SHP77 treated with DMSO at 0.1 percent for 48 hours (cell line): Measurements from ENCODE around the gene FAM168B.
"Not testable (repeated sequence)": the region's sequence is repeated elsewhere in the genome, so short reads cannot be mapped to it uniquely, and the experiment has no call there.

ENCODE experiments used
- DNase-seq: peaks from one replicate; lab custom pipeline; 2025; lab: John Stamatoyannopoulos, UW

The FAM168B gene

DNA sequence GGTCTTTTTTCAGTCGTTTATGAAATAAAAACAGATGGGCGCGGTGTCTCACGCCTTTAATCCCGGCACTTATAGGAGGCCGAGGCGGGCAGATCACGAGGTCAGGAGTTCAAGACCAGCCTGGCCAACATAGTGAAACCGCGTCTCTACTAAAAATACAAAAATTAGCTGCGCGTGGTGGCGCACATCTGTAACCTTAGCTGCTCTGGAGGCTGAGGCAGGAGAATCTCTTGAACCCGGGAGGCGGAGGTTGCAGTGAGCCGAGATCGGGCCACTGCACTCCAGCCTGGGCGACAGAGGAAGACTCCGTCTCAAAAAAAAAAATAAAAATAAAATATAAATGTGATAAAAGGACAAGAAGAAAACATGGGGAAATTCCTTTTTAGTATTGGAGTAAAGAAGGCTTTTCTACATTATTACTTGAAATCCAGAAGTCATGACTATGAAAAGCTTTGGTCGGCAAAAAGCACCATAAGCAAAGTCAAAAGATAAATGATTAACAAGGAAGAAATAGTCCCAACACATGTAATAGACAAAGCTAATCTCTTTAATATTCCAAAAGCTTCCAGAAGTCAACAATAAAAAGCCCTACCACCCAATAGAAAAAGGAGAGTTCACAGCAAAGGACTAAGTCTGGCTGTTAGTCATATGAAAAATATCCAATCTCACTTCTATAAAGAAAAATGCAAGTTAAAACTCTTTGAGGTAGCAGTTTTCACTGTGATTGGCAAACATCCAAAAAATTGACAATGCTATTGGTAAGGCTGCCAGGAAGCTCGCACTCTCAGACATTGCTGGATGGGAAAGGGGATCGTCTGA lies 1.4 kb upstream of the FAM168B start:
- DNase-seq, result no peak

GRCh38 chr2:131093696-131094462 lies 619 bp upstream of the FAM168B start:
- peak; percentile 44 for DNase-seq

DNA sequence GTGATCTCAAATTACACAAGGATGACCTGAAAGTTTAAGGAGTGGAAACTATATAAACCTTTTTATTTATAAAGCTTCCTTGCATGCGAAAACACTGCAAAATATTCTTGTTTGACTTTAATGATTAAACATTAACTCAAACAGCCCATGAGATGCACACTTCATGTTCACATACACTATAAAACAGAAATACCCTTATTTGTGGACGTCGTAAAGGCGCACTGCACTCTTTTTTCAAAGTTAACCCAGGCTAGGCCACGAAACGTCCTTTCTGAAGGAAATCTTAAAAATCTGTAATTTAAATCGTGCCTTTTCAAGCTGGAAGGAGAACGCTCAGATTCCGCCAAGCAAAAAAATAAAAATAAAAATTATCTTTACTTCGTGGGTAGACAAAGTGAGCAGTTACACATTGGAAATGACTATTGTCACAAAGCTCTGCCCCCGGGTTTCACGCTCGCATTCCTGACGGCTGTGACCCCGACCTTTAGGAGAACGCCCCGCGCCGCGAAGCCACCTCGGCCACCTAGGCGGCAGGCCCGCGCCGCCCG lies 728 bp downstream of the FAM168B start:
- no peak for DNase-seq

DNA sequence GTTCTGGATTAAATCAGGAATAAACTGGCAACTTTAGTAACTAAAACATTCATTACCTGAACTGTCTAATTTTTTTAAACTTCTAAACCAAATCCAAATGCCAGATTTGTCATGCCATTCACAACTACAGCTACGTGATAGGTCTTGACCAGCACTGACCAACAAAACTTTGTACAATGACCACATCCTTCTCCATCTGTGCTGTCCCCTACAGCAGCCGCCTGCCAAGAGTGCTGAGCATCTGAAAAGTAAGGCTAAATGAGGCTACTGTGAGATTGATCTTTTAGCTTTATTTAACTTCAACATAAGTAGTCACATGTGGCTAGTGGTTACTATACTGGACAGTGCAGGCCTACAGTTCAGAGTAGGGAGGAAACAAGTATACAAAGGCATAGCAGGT lies 7.6 kb downstream of the FAM168B start:
- no peak for DNase-seq

- DNase-seq, result no peak
Observed at GRCh38 chr2:131081190-131081589, 12.1 kb downstream of the FAM168B start.

DNA sequence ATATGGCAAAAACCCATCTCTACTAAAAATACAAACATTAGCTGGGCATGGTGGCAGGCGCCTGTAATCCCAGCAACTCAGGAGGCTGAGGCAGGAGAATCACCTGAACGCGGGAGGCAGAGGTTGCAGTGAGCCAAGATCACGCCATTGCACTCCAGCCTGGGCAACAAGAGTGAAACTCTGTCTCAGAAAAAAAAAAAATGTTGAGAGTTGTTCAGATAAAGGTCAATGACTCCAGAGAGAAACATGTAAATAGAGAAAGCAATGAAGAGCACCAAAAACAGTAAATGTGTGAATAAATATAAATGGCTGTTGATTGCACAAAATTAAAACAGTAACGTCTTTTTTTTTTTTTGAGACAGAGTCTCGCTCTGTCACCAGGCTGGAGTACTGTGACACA lies 13.3 kb downstream of the FAM168B start:
- DNase-seq, result not testable (repeated sequence)

GRCh38 chr2:131077966-131078365 lies 15.3 kb downstream of the FAM168B start:
- DNase-seq, result no peak

GRCh38 chr2:131077182-131077846 lies 15.9 kb downstream of the FAM168B start:
- DNase-seq, result no peak

DNA sequence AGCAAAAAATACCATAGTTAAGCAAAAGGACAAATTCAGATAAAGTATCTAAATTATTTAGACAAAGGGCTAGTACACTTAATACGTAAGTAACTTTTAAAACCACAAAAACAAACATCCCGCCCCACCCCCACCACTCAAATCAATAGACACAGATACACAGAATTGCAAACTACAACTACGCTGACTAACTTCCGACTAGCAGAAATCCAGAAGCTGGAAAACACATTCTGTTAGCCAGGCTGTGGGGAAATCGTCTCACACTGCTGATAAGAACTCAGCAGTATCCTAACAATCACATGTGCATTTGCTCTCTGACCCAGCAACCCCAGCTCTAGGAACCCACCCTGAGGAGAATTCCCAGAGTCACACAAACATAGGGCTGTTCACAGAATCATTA lies 16.6 kb downstream of the FAM168B start:
- DNase-seq, result no peak

DNA sequence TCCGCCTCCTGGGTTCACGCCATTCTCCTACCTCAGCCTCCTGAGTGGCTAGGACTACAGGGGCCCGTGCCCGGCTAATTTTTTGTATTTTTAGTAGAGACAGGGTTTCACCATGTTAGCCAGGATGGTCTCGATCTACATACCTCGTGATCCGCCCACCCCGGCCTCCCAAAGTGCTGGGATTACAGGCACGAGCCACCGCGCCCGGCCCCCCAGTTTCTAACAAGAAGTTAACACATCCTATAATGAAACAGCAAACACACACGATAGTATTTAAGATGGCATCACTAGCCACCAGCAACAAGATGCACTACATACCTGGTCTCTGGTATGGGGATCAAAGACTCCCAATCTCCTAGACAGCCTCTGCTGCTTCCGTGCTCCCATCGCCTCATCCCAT lies 17.7 kb downstream of the FAM168B start:
- DNase-seq, result not testable (repeated sequence)

DNA sequence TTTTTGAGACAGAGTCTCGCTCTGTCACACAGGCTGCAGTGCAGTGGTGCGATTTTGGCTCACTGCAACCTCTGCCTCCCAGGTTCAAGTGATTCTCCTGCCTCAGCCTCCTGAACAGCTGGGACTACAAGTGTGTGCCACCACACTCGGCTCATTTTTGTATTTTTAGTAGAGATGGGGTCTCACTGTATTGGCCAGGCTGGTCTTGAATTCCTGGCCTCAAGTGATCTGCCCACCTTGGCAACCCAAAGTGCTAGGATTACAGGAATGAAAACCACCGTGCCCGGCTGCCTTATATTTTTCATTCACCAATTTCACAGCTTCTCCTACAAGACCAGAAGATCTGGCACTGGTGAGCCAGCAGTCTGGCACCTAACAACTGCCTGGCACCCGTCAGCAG lies 25.1 kb downstream of the FAM168B start:
- DNase-seq, result not testable (repeated sequence)

DNA sequence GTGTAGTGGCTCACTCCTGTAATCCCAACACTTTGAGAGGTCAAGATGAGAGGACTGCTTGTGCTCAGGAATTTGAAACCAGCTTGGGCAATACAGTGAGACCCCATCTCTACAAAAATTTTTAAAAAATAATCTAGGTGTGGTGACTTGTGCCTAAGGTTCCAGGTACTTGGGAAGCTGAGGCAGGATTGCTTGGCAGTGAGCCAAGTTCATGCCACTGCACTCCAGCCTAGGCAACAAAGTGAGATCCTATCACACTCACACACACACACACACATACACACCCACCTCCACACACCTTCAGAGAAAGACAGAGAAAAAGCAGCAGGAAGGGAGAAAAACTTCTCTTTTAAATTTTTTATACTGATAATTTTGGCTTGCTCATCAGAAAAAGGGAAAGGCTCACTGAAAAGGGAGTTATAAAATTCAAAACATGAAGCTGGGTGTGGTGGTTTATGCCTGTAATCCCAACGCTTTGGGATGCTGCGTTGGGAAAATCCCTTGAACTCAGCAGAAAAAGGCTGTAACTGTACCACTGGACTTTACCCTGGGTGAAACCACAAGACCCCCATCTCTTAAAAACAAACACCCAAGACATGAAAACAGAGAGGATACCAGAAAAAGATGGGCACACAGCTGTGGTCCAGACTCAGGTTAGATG lies 25.7 kb downstream of the FAM168B start:
- no peak for DNase-seq

- DNase-seq, result no peak
Observed at GRCh38 chr2:131064589-131065512, 28.4 kb downstream of the FAM168B start.

DNA sequence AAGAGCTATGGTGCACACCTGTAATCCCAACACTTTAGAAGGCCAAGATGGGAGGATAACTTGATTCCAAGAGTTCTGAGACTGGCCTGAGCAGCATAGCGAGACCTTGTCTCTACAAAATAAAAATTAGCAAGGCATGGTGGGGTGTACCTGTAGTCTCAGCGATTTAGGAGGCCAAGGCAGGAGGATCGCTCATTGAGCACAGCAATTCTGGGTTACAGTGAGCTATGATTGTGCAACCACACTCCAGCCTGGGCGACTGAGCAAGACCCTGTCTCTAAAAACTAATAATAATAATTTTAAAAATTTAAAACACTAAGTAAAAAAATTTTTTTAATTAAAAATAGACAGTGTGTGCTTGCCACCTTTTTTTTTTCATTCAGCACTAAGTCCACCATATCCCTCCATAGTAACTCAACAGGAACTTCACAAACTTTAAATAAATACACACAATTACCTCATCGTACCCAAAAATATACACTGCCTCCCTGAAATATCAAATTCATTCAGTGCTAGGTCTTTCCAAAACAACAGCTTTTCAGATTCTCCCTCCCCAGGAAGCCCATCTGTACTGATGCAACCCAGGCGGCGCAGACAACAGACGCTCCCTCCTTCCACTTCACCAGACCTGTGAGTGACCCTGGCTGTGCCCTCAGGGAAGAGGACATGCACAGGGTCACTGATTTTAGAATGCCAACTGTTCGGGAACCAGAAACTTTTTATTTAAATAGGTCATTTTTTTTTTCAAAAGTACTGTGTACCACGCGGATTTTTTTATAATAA lies 29.6 kb downstream of the FAM168B start:
- DNase-seq, result no peak

GRCh38 chr2:131058920-131059319 lies 34.3 kb downstream of the FAM168B start:
- DNase-seq, result no peak

DNA sequence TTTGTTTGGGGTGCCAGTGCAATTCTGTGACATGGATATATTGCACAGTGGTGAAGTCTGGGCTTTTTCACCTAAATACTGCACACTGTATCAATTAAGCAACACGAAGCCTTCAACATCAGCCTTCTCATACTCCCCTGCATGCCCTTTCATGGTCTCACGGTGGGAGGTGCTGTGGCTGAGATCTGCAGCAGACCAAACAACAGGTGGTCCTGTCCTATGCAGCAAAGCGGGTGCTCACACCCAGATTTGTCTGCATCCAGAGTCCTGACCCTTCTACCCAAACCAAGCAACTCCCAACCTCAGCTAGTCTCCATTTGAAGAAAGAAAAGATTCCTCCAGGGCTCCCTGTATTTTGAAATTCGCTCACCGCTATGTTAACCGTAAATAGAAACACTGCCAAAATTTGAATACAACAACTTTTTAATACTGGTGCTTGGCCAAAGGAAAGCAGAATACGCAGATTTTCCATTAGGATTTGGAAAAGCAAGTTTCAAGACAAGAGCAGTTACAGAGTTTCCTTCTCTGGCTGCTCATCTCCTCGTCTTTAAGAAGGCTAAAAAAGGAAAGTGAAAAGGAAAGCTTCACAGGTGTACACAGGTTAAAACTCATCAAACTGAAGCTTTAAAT lies 34.9 kb downstream of the FAM168B start:
- no peak for DNase-seq

GRCh38 chr2:131056932-131057287 lies 36.4 kb downstream of the FAM168B start:
- DNase-seq, result no peak

GRCh38 chr2:131056204-131056931 lies 36.9 kb downstream of the FAM168B start:
- no peak for DNase-seq
